ENCODE measurements around the gene FHIT.
A peak's percentile ranks its signal among the peaks of the same experiment; 100 is the strongest.

The FHIT gene

DNA sequence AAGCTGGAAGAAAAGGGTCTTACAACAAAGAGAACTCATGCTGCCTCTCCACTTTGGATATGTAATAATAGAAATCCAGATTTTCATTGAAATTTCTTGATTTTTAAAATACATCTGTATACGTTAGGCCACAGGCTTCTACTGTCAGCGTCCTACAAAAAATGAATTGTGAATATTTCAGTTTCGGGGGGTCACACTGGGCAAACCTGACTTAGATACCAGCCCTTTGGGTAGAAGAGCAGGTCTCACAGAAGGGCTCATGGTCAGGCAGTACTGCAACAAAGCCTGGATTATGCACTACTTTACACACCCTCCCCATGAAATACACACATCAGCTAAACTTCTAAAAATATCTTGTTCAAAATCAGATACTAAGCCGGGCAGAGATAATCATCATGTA is 294.5 kb downstream of the FHIT start:
- H3K9ac ChIP-seq (ENCODE audit: insufficient read length, low read depth): no peak overlapping the region
- no peaks in the 10 kb centered on the region for H3K36me3 ChIP-seq (ENCODE audit: insufficient read depth, insufficient read length, low read length)
- H3K4me3 ChIP-seq (ENCODE audit: insufficient read length, low read depth): no peak overlapping the region
- no peaks in the 10 kb centered on the region for H3K27me3 ChIP-seq (ENCODE audit: insufficient read depth, insufficient read length)
- H3K9me3 ChIP-seq (ENCODE audit: insufficient read depth, low read length): peaks cover 15% of the 10 kb centered on the region
- no peak for DNase-seq (ENCODE audit: low read depth, low spot score)
- H3K4me1 ChIP-seq (ENCODE audit: insufficient read depth, insufficient read length): no peaks in the 10 kb centered on the region
- TF ChIP-seq ZNF274 (IDR thresholded peaks at IDR 0.05; ENCODE audit: low read depth, low read length): peak; percentile 58
- no peak for TF ChIP-seq SUZ12 (IDR thresholded peaks at IDR 0.05; ENCODE audit: extremely low read depth, insufficient read depth, insufficient read length)
- no peak for TF ChIP-seq YY1 (IDR thresholded peaks at IDR 0.05; ENCODE audit: insufficient read depth, insufficient read length)

DNA sequence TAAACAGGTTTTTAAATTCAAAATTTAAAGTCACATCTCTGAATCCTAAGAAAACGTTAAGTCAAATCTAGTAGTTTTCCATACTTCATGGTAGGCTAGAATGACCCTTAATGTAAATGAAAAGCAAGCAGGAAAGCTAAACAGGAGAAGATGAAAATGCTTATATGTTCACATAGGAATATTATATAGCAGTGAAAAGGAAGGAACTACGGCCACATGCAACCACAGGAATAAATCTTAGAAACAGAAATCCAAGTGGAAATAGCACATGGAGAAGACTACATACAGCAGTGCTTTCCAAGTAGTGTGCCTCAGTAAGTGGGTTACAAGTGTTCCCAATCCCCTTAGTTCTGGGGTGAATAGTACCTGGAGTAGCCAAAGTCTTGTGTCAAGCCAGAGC is 296.2 kb downstream of the FHIT start:
- H3K36me3 ChIP-seq (ENCODE audit: insufficient read depth, insufficient read length, low read length): no peaks in the 10 kb centered on the region
- H3K4me3 ChIP-seq (ENCODE audit: insufficient read length, low read depth): no peak overlapping the region
- peaks cover 15% of the 10 kb centered on the region for H3K9me3 ChIP-seq (ENCODE audit: insufficient read depth, low read length)
- H3K4me1 ChIP-seq (ENCODE audit: insufficient read depth, insufficient read length): no peaks in the 10 kb centered on the region
- DNase-seq (ENCODE audit: low read depth, low spot score): no peak
- no peaks in the 10 kb centered on the region for H3K27me3 ChIP-seq (ENCODE audit: insufficient read depth, insufficient read length)
- TF ChIP-seq ZNF274 (IDR thresholded peaks at IDR 0.05; ENCODE audit: low read depth, low read length) (no peak), SUZ12 (IDR thresholded peaks at IDR 0.05; ENCODE audit: extremely low read depth, insufficient read depth, insufficient read length) (no peak), YY1 (IDR thresholded peaks at IDR 0.05; ENCODE audit: insufficient read depth, insufficient read length) (no peak)
- no peak overlapping the region for H3K9ac ChIP-seq (ENCODE audit: insufficient read length, low read depth)

DNA sequence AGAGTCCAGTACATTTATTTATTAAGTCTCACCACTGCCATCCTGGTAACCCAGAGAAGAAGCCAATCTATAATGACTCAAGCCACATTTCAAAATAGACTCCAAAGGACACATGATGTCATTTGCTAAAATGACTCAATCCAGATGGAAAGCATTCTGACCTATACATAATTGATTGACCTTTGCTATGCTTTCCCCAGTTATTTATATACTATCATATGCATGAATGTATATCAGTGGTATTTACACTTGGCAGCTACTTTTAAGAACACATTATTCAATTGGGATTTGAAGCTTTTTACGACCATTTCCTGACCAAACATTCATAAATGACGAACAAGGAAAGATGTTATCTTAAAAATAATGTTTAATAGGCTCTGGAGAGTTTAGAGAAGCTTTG is 297.2 kb downstream of the FHIT start:
- DNase-seq (ENCODE audit: low read depth, low spot score): no peak
- peaks cover 15% of the 10 kb centered on the region for H3K9me3 ChIP-seq (ENCODE audit: insufficient read depth, low read length)
- TF ChIP-seq ZNF274 (IDR thresholded peaks at IDR 0.05; ENCODE audit: low read depth, low read length) (no peak), SUZ12 (IDR thresholded peaks at IDR 0.05; ENCODE audit: extremely low read depth, insufficient read depth, insufficient read length) (no peak), YY1 (IDR thresholded peaks at IDR 0.05; ENCODE audit: insufficient read depth, insufficient read length) (no peak)
- H3K9ac ChIP-seq (ENCODE audit: insufficient read length, low read depth): no peak overlapping the region
- H3K36me3 ChIP-seq (ENCODE audit: insufficient read depth, insufficient read length, low read length): no peaks in the 10 kb centered on the region
- no peaks in the 10 kb centered on the region for H3K27me3 ChIP-seq (ENCODE audit: insufficient read depth, insufficient read length)
- H3K4me3 ChIP-seq (ENCODE audit: insufficient read length, low read depth): no peak overlapping the region
- H3K4me1 ChIP-seq (ENCODE audit: insufficient read depth, insufficient read length): no peaks in the 10 kb centered on the region

DNA sequence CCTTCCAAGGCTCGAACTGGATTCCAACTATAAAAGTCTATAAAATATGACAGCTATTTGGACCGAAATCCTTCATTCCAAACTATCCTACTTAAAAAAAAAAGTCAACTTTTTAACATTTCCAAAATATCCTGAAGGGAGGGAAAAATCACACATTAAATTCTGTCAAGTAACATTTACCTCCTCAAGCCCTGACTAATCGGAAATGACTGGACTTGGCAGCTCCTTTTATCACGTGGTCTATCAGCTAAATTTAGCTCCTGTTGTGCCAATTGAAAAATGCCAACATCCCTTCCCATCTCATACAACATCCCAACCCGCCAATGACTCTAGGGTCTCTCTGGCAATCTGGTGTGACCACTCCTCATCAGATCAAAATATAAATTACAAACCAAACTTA is 297.9 kb downstream of the FHIT start:
- TF ChIP-seq SUZ12 (IDR thresholded peaks at IDR 0.05; ENCODE audit: extremely low read depth, insufficient read depth, insufficient read length): no peak
- no peaks in the 10 kb centered on the region for H3K36me3 ChIP-seq (ENCODE audit: insufficient read depth, insufficient read length, low read length)
- no peak overlapping the region for H3K4me3 ChIP-seq (ENCODE audit: insufficient read length, low read depth)
- DNase-seq (ENCODE audit: low read depth, low spot score): no peak
- H3K4me1 ChIP-seq (ENCODE audit: insufficient read depth, insufficient read length): no peaks in the 10 kb centered on the region
- peaks cover 15% of the 10 kb centered on the region for H3K9me3 ChIP-seq (ENCODE audit: insufficient read depth, low read length)
- H3K27me3 ChIP-seq (ENCODE audit: insufficient read depth, insufficient read length): no peaks in the 10 kb centered on the region
- no peak overlapping the region for H3K9ac ChIP-seq (ENCODE audit: insufficient read length, low read depth)

DNA sequence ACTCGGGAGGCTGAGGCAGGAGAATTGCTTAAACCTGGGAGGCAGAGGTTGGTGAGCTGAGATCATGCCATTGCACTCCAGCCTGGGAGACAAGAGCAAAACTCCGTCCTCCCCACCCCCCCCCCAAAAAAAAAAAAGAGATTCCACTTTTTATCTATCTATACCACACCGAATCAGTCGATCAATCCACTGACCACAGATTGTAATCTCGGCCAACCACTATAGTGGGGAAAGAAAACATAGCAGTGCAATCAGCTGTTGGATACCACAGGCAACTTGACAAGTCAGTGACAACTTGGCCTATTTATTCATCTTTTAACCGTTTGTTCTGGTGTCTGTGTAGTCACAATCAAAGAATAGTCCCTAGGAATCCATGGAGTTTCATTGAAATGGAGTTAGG is 299.2 kb downstream of the FHIT start:
- Histone ChIP-seq H3K36me3 (ENCODE audit: insufficient read depth, insufficient read length, low read length) (no peaks in the 10 kb centered on the region), H3K9ac (ENCODE audit: insufficient read length, low read depth) (no peak overlapping the region)

DNA sequence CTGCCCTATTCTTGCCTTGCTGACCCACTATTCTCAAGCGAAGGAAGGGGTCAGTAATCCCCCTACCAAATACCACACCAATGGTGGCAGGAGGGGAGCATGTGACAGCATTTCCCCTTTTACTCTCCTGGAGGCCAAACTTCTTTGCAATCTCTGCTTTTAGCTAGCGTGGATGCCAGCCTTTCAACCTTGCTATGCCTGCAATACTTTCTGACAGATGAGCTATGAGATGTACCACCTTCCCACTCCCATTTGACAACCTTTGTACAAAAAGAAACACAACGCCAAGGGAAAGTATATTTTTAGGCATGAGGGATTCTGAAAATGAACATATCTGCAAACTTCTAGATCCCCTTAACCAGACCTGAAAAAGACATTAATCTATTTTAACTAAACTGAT is 302.1 kb downstream of the FHIT start:
- TF ChIP-seq YY1 (IDR thresholded peaks at IDR 0.05; ENCODE audit: insufficient read depth, insufficient read length) (no peak), ZNF274 (IDR thresholded peaks at IDR 0.05; ENCODE audit: low read depth, low read length) (no peak), SUZ12 (IDR thresholded peaks at IDR 0.05; ENCODE audit: extremely low read depth, insufficient read depth, insufficient read length) (no peak)
- Histone ChIP-seq H3K4me1 (ENCODE audit: insufficient read depth, insufficient read length) (no peaks in the 10 kb centered on the region), H3K27me3 (ENCODE audit: insufficient read depth, insufficient read length) (no peaks in the 10 kb centered on the region), H3K9me3 (ENCODE audit: insufficient read depth, low read length) (no peaks in the 10 kb centered on the region), H3K36me3 (ENCODE audit: insufficient read depth, insufficient read length, low read length) (no peaks in the 10 kb centered on the region), H3K9ac (ENCODE audit: insufficient read length, low read depth) (no peak overlapping the region), H3K4me3 (ENCODE audit: insufficient read length, low read depth) (no peak overlapping the region)
- no peak for DNase-seq (ENCODE audit: low read depth, low spot score)

More for the DNA sequence above, 299.2 kb downstream of the FHIT start:
- Histone ChIP-seq H3K9me3 (ENCODE audit: insufficient read depth, low read length) (peaks cover 15% of the 10 kb centered on the region), H3K4me1 (ENCODE audit: insufficient read depth, insufficient read length) (no peaks in the 10 kb centered on the region), H3K4me3 (ENCODE audit: insufficient read length, low read depth) (no peak overlapping the region), H3K27me3 (ENCODE audit: insufficient read depth, insufficient read length) (no peaks in the 10 kb centered on the region)
- TF ChIP-seq SUZ12 (IDR thresholded peaks at IDR 0.05; ENCODE audit: extremely low read depth, insufficient read depth, insufficient read length): no peak
- no peak for TF ChIP-seq ZNF274 (IDR thresholded peaks at IDR 0.05; ENCODE audit: low read depth, low read length)
- no peak for TF ChIP-seq YY1 (IDR thresholded peaks at IDR 0.05; ENCODE audit: insufficient read depth, insufficient read length)
- DNase-seq (ENCODE audit: low read depth, low spot score): no peak

DNA sequence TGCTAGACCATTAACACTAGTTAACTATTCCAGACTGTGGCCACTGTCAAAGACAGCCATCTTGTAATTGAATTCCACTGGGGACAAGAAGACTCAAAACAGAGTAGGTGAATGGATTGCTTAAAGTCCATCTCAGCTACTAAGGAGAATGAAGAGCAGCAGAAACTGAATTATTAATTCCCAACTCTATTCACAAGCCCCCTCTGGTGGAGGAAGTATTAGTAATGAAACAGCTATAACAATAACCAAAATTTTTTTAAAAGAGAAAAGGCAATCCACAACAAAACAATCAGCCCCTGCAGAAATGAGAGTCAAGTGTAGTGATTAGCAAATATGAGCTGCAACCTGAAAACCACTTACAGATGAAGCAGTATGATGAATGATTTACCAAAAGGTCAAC is 302.8 kb downstream of the FHIT start:
- Histone ChIP-seq H3K27me3 (ENCODE audit: insufficient read depth, insufficient read length) (no peaks in the 10 kb centered on the region), H3K36me3 (ENCODE audit: insufficient read depth, insufficient read length, low read length) (no peaks in the 10 kb centered on the region), H3K4me3 (ENCODE audit: insufficient read length, low read depth) (no peak overlapping the region), H3K4me1 (ENCODE audit: insufficient read depth, insufficient read length) (no peaks in the 10 kb centered on the region), H3K9me3 (ENCODE audit: insufficient read depth, low read length) (no peaks in the 10 kb centered on the region), H3K9ac (ENCODE audit: insufficient read length, low read depth) (no peak overlapping the region)
- DNase-seq (ENCODE audit: low read depth, low spot score): no peak
- TF ChIP-seq SUZ12 (IDR thresholded peaks at IDR 0.05; ENCODE audit: extremely low read depth, insufficient read depth, insufficient read length) (no peak), ZNF274 (IDR thresholded peaks at IDR 0.05; ENCODE audit: low read depth, low read length) (no peak), YY1 (IDR thresholded peaks at IDR 0.05; ENCODE audit: insufficient read depth, insufficient read length) (no peak)

DNA sequence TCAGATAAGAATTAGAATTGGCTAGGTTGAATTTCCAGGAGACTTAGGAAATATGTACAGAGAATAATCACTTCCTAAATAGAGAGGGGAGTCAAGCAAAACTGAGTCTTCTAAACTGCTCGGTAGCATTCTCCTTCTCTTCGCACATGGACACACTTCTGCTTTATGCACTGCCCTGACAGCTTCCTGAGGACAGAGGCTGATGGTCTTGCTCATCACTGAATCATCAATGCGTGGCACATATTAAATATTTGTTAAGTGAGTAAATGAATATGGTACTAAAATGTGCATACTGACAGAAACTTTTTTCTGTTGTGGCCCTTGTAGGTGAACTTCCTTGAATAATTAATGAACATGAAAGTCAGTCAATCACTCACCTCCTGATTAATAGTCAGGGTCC is 315.5 kb downstream of the FHIT start:
- Histone ChIP-seq H3K4me1 (ENCODE audit: insufficient read depth, insufficient read length) (no peaks in the 10 kb centered on the region), H3K4me3 (ENCODE audit: insufficient read length, low read depth) (no peak overlapping the region), H3K27me3 (ENCODE audit: insufficient read depth, insufficient read length) (no peaks in the 10 kb centered on the region), H3K36me3 (ENCODE audit: insufficient read depth, insufficient read length, low read length) (no peaks in the 10 kb centered on the region), H3K9ac (ENCODE audit: insufficient read length, low read depth) (no peak overlapping the region), H3K9me3 (ENCODE audit: insufficient read depth, low read length) (no peaks in the 10 kb centered on the region)
- DNase-seq (ENCODE audit: low read depth, low spot score): no peak
- TF ChIP-seq YY1 (IDR thresholded peaks at IDR 0.05; ENCODE audit: insufficient read depth, insufficient read length) (no peak), ZNF274 (IDR thresholded peaks at IDR 0.05; ENCODE audit: low read depth, low read length) (no peak), SUZ12 (IDR thresholded peaks at IDR 0.05; ENCODE audit: extremely low read depth, insufficient read depth, insufficient read length) (no peak)
